HK-2 (cell line): ENCODE data around the gene CBLN3.

Source experiments
- DNase-seq: peaks from one replicate; pipeline ENCODE4 v3.0.0-alpha.2; 2018; ENCODE audit not compliant: unreplicated experiment

CBLN3 gene

GRCh38 chr14:24381363-24382063 is 48.0 kb downstream of the CBLN3 start:
- DNase-seq: no peak

GRCh38 chr14:24379907-24380730 is 49.3 kb downstream of the CBLN3 start:
- no peak for DNase-seq

- DNase-seq: no peak
These were observed 50.2 kb downstream of the CBLN3 start for GRCh38 chr14:24378981-24379906.

- DNase-seq: no peak
These were observed 51.1 kb downstream of the CBLN3 start for GRCh38 chr14:24378327-24378726.

GRCh38 chr14:24377657-24378056 is 51.8 kb downstream of the CBLN3 start:
- peak; percentile 10 for DNase-seq

GRCh38 chr14:24377126-24377525 is 52.3 kb downstream of the CBLN3 start:
- no peak for DNase-seq
